ENCODE data around the gene TMEM151A. TPM values are rescaled to one million over a fixed set of nuclear protein-coding genes. Genes with fewer than 3 reads are reported as not detected.

Gene TMEM151A
- total RNA-seq: under 1 TPM in 1 of 2 donors, not detected in 1; 0.21 TPM
- polyA plus RNA-seq (ENCODE audit: insufficient read length in 6 of 6): under 1 TPM; 0.17 to 0.47 (median 0.28) TPM
- long read RNA-seq, donor 1, partial matches to known transcripts: 0 of 1 reads
- long read RNA-seq, donor 1, other reads (novel, unspliced or antisense): 0 of 1 reads
- long read RNA-seq, donor 2, partial matches to known transcripts: 0 of 1 reads
- long read RNA-seq, donor 2, other reads (novel, unspliced or antisense): 0 of 1 reads
- long read RNA-seq, donor 3: 0 reads
- long read RNA-seq, donor 4: 0 reads
- long read RNA-seq, donor 5: 0 reads
- long read RNA-seq, donor 6: 0 reads
- long read RNA-seq, donor 7: 0 reads
- long read RNA-seq, donor 8, partial matches to known transcripts: 0 of 1 reads
- long read RNA-seq, donor 8, other reads (novel, unspliced or antisense): 0 of 1 reads
- long read RNA-seq, donor 9: 0 reads
- long read RNA-seq, donor 10: 0 reads
- long read RNA-seq, donor 11, transcript TMEM151A-201 (2 exons, 2,562 nt): major isoform, 15 of 15 reads
- long read RNA-seq, donor 11, partial matches to known transcripts: 0 of 15 reads
- long read RNA-seq, donor 11, other reads (novel, unspliced or antisense): 0 of 15 reads
- long read RNA-seq, donor 12, partial matches to known transcripts: 0 of 1 reads
- long read RNA-seq, donor 12, other reads (novel, unspliced or antisense): 0 of 1 reads

- Histone ChIP-seq H3K4me3 (peak within 1 kb of the TSS in 1 of 2 donors; percentile 39), H3K9me3 (no peaks in the 10 kb centered on the region), H3K27ac (no peak within 1 kb of the TSS), H3K36me3 (no peaks in the 10 kb centered on the region), H3K4me1 (peaks cover 16 to 33% of the 10 kb centered on the region in 2 donors), H3K27me3 (peaks cover 19 to 72% of the 10 kb centered on the region in 2 donors)
- DNase-seq (peak in 1 of 4 donors; percentile 85), ATAC-seq (no peak)
- TF ChIP-seq CTCF (IDR thresholded peaks at IDR 0.05): no peak
- intact Hi-C loops (cut with DNase I): no loop called here
These were observed at the start of gene TMEM151A for GRCh38 chr11:66291706-66292542. TMEM151A (plus strand) TSS chr11:66291894; CDS start chr11:66292014, 120 bp downstream.

GRCh38 chr11:66242095-66242765 is 49.5 kb upstream of the TMEM151A start:
- no peak overlapping the region for H3K4me3 ChIP-seq
- no peaks in the 10 kb centered on the region for H3K9me3 ChIP-seq
- H3K27ac ChIP-seq: no peak overlapping the region
- ATAC-seq (no peak), DNase-seq (no peak)
- TF ChIP-seq CTCF (IDR thresholded peaks at IDR 0.05): no peak
- H3K4me1 ChIP-seq: no peaks in the 10 kb centered on the region
- peaks cover 0 to 76% of the 10 kb centered on the region in 2 donors for H3K36me3 ChIP-seq
- H3K27me3 ChIP-seq: no peaks in the 10 kb centered on the region
- intact Hi-C loops (cut with DNase I): no loop called here

- intact Hi-C loops (cut with DNase I): no loop called here
- no peak for TF ChIP-seq CTCF (IDR thresholded peaks at IDR 0.05)
These were observed 47.7 kb upstream of the TMEM151A start for GRCh38 chr11:66243782-66244535.

GRCh38 chr11:66247295-66247694 is 44.4 kb upstream of the TMEM151A start:
- Histone ChIP-seq H3K4me1 (no peaks in the 10 kb centered on the region), H3K27me3 (no peaks in the 10 kb centered on the region), H3K4me3 (no peak overlapping the region), H3K36me3 (peaks cover 0 to 27% of the 10 kb centered on the region in 2 donors), H3K9me3 (no peaks in the 10 kb centered on the region), H3K27ac (no peak overlapping the region)
- TF ChIP-seq CTCF (IDR thresholded peaks at IDR 0.05): no peak
- no peak for DNase-seq
- intact Hi-C loops (cut with DNase I): no loop called here
- no peak for ATAC-seq

More at GRCh38 chr11:66243782-66244535, 47.7 kb upstream of the TMEM151A start:
- no peak for DNase-seq
- Histone ChIP-seq H3K4me1 (no peaks in the 10 kb centered on the region), H3K9me3 (no peaks in the 10 kb centered on the region), H3K36me3 (peaks cover 0 to 60% of the 10 kb centered on the region in 2 donors), H3K4me3 (no peak overlapping the region), H3K27ac (no peak overlapping the region), H3K27me3 (no peaks in the 10 kb centered on the region)
- ATAC-seq: no peak
